ENCODE data around the gene PALS1.

DNA sequence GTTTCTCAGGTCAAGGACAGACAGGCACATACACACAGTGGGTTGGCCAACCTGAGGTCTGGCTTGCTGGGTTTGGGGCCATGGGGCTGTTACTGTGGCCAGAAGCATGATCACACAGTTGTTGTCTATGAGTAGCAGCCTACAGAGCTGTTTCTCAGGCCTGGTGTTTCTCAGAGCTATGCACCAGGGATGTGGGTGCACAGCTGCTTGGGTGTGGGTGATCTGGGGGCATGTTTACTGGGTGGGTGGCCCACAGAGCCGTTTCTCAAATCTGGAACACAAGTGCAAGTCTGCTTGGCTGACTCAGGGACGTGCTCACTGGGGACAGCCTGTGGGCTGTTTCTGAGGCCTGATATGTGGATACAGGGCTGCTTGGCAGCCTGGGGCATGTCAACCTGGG, 23.1 kb upstream of the PALS1 start:
- no peak for TF ChIP-seq FOXK2 (IDR thresholded peaks at IDR 0.05)
- TF ChIP-seq SP1 (IDR thresholded peaks at IDR 0.05), result no peak
